H1 (cell line): ENCODE results near the gene HAND1. TPM values are rescaled to one million over a fixed set of nuclear protein-coding genes. Genes with fewer than 3 reads are reported as not detected.

Experiments
- ASH2L ChIP-seq: fragments of 200-600, 300-600 bp; sonication (generic); IDR thresholded peaks from one replicate; pipeline ENCODE4 v1.7.1; 2017; ENCODE audit warnings: low read length
- BCL11A ChIP-seq, 2 experiments: IDR thresholded peaks; one replicate each; pipeline ENCODE4 v1.6.1; 2011; ENCODE audit warnings: low read depth in 2 of 2, low read length in 2 of 2, mild to moderate bottlenecking in 2 of 2
- CTCF ChIP-seq, 3 experiments: IDR thresholded peaks; 1 replicate in 2 of 3; 2 replicates in 1 of 3; pipeline versions ENCODE4 v1.5.1 to v1.6.1; 2011; ENCODE audit warnings: low read length in 3 of 3, mild to moderate bottlenecking in 3 of 3, inconsistent platforms in 2 of 3, low read depth in 1 of 3, moderate library complexity in 1 of 3; ENCODE audit not compliant: insufficient read depth in 1 of 3; ENCODE audit errors: control extremely low read depth in 1 of 3
- EZH2 ChIP-seq: fragments of 200-600 bp; sonication (generic); IDR thresholded peaks from 2 replicates; pipeline ENCODE4 v1.7.1; 2012; ENCODE audit warnings: low read depth, mild to moderate bottlenecking, moderate library complexity, low read length, inconsistent platforms; ENCODE audit not compliant: severe bottlenecking
- FOSL1 ChIP-seq: IDR thresholded peaks from 2 replicates; pipeline ENCODE4 v1.6.1; 2011; ENCODE audit warnings: mild to moderate bottlenecking, low read depth, low read length, moderate library complexity; ENCODE audit not compliant: insufficient read depth
- JUND ChIP-seq: IDR thresholded peaks from 2 replicates; pipeline ENCODE4 v1.6.1; 2011; ENCODE audit warnings: mild to moderate bottlenecking, improper control_type of control experiment, low read length
- NANOG ChIP-seq: IDR thresholded peaks from 2 replicates; pipeline ENCODE4 v1.6.1; 2011; ENCODE audit warnings: low read length, low read depth, mild to moderate bottlenecking, inconsistent platforms; ENCODE audit not compliant: insufficient read depth, poor library complexity, severe bottlenecking
- NRF1 ChIP-seq: IDR thresholded peaks from 2 replicates; pipeline ENCODE4 v1.6.1; 2011; ENCODE audit warnings: mild to moderate bottlenecking, low read depth, low read length, improper control_type of control experiment
- POLR2A ChIP-seq, 2 experiments: IDR thresholded peaks; 1 replicate in 1 of 2; 2 replicates in 1 of 2; pipeline ENCODE4 v1.6.1; 2011; ENCODE audit warnings: low read depth in 2 of 2, low read length in 2 of 2, mild to moderate bottlenecking in 2 of 2; ENCODE audit errors: control extremely low read depth in 1 of 2
- RAD21 ChIP-seq, 2 experiments: IDR thresholded peaks in 1 of 2; conservative IDR thresholded peaks in 1 of 2; 2 replicates each; pipeline ENCODE4 v1.6.1; 2011; ENCODE audit warnings: low read depth in 2 of 2, low read length in 2 of 2, improper control_type of control experiment in 1 of 2, inconsistent platforms in 1 of 2, mild to moderate bottlenecking in 1 of 2, moderate library complexity in 1 of 2
- RBBP5 ChIP-seq: IDR thresholded peaks from 2 replicates; pipeline ENCODE4 v1.7.1; 2012; ENCODE audit warnings: low read depth, mild to moderate bottlenecking, inconsistent platforms, low read length, moderate library complexity, borderline replicate concordance
- RFX5 ChIP-seq: IDR thresholded peaks from 2 replicates; pipeline ENCODE4 v1.6.1; 2011; ENCODE audit warnings: low read depth, low read length, improper control_type of control experiment, borderline replicate concordance
- SIX5 ChIP-seq: IDR thresholded peaks from 2 replicates; pipeline ENCODE4 v1.6.1; 2011; ENCODE audit warnings: mild to moderate bottlenecking, low read depth, low read length
- SP2 ChIP-seq: IDR thresholded peaks from 2 replicates; pipeline ENCODE4 v1.6.1; 2012; ENCODE audit warnings: mild to moderate bottlenecking, low read length, inconsistent platforms
- SUZ12 ChIP-seq: fragments of 200-600 bp; sonication (generic); IDR thresholded peaks from 2 replicates; pipeline ENCODE4 v1.6.1; 2012; ENCODE audit warnings: mild to moderate bottlenecking, inconsistent platforms, low read length, moderate library complexity, mixed read lengths
- TAF7 ChIP-seq: optimal IDR thresholded peaks from 2 replicates; pipeline ENCODE3; 2011; ENCODE audit warnings: low read depth, mild to moderate bottlenecking, inconsistent platforms, low read length, moderate library complexity, borderline replicate concordance
- TCF12 ChIP-seq: IDR thresholded peaks from 2 replicates; pipeline ENCODE4 v1.6.1; 2011; ENCODE audit warnings: low read depth, mild to moderate bottlenecking, low read length
- YY1 ChIP-seq: IDR thresholded peaks from 2 replicates; pipeline ENCODE4 v1.6.1; 2011; ENCODE audit warnings: low read depth, mild to moderate bottlenecking, low read length
- polyA plus RNA-seq, 7 experiments: library from polyadenylated mRNA; depleted of rRNA in 3 of 7; stranded (reverse) in 5 of 7; unstranded in 2 of 7; fragments of >200 nt in 5 of 7; fragments of 200-250 nt in 2 of 7; gene quantifications; 1 replicate in 5 of 7; 2 replicates in 1 of 7; 4 replicates in 1 of 7; pipeline versions ENCODE4 v1.2.1 to v1.2.3, GENCODE V29; 2011 to 2013; ENCODE audit warnings: missing spikeins in 2 of 7, mixed read lengths in 2 of 7
- total RNA-seq: library from RNA; stranded (reverse); fragmentation: NEBNext Ultra II Directional; extraction: Animal tissue kit (Norgen Biotek cat#: 25700); gene quantifications from 2 replicates; pipeline ENCODE4 v1.2.1, GENCODE V29; 2021
- TF ChIP-seq, protein P1 (sequence below): IDR thresholded peaks from 2 replicates; pipeline ENCODE4 v1.6.1; 2012; ENCODE audit warnings: low read length, inconsistent platforms

HAND1 gene
- total and polyA plus RNA-seq, 2 of the 8 experiments (the other 6 are each of a cell fraction or from before 2014, with no cell fraction given) = 0.06 TPM; not detected in 1

DNA sequence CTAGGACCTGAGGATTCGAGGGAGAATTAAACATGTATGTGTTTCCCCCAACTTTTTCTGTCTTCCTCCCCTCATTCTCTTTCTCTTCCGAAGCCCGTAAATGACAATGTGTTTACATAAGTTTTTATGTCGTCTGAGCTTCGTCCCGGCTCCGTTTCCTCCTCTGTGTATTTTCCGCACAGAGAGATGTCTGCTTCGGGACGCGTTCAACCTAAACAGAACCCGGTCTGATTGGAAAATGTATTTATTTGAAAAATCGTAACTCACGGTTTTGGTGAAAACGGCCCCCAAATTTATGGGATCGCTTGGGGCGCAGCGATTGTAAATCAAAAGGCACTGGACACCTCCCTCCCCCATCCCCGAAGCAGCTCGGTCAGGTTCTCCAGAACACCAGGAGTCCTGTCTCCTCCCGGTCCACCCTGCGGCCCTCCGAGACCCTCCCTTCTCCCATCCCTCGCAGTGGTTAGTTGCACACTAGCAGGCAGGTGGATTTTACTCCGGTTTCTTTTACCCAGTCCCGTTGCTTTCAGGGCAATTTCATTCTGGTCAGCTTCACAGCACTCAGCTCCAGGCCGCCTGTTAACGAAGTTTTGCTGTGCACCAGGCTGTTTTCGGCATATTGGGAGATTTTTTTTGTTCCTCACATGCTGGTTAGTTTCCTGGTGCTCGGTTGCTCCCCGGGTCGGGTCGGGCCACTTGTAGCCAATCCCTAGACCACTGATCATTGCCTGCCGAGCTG lies 5.8 kb upstream of the HAND1 start (continued):
- TF ChIP-seq ASH2L = peak; percentile 35
- no peak for TF ChIP-seq NANOG
- TF ChIP-seq TAF7 = no peak
- peak; percentile 94 for TF ChIP-seq SUZ12
- TF ChIP-seq RBBP5 = no peak
- TF ChIP-seq SP2 = no peak
- TF ChIP-seq FOSL1 = no peak
- no peak for TF ChIP-seq NRF1
- no peak for TF ChIP-seq POLR2A (IDR thresholded peaks at IDR 0.05; ENCODE audit: control extremely low read depth in 1 of 2, low read depth in 2 of 2, low read length in 2 of 2)
- TF ChIP-seq SIX5 = no peak
- no peak for TF ChIP-seq BCL11A (IDR thresholded peaks at IDR 0.05; ENCODE audit: low read depth in 2 of 2, low read length in 2 of 2)
- TF ChIP-seq RAD21 (IDR thresholded peaks at IDR 0.05 in 1 of 2, conservative IDR thresholded peaks at IDR 0.05 in 1 of 2; ENCODE audit: low read depth in 2 of 2, low read length in 2 of 2) = no peak
- 0 out of 2 replicates have a peak, but pooled peaks have one; percentile 2 for TF ChIP-seq TCF12
- TF ChIP-seq EZH2 = peak; percentile 90
- TF ChIP-seq RFX5 = no peak
- TF ChIP-seq YY1 = no peak
- TF ChIP-seq, protein P1, sequence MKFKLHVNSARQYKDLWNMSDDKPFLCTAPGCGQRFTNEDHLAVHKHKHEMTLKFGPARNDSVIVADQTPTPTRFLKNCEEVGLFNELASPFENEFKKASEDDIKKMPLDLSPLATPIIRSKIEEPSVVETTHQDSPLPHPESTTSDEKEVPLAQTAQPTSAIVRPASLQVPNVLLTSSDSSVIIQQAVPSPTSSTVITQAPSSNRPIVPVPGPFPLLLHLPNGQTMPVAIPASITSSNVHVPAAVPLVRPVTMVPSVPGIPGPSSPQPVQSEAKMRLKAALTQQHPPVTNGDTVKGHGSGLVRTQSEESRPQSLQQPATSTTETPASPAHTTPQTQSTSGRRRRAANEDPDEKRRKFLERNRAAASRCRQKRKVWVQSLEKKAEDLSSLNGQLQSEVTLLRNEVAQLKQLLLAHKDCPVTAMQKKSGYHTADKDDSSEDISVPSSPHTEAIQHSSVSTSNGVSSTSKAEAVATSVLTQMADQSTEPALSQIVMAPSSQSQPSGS = no peak
- TF ChIP-seq CTCF (IDR thresholded peaks at IDR 0.05; ENCODE audit: control extremely low read depth in 1 of 3, insufficient read depth in 1 of 3, low read depth in 1 of 3, low read length in 3 of 3) = no peak
- TF ChIP-seq JUND = no peak
